Measurements from ENCODE around the gene CASTOR2.
"Not testable (repeated sequence)": the region's sequence is repeated elsewhere in the genome, so short reads cannot be mapped to it uniquely, and the experiment has no call there.

The CASTOR2 gene

GRCh38 chr7:74996361-74996760, 31.9 kb downstream of the CASTOR2 start:
- DNase-seq: not testable (repeated sequence)

- DNase-seq: not testable (repeated sequence)
Observed at GRCh38 chr7:74997811-74998210, 33.3 kb downstream of the CASTOR2 start.

GRCh38 chr7:75001356-75001755, 36.9 kb downstream of the CASTOR2 start:
- not testable (repeated sequence) for DNase-seq

GRCh38 chr7:75010036-75010435, 45.5 kb downstream of the CASTOR2 start:
- DNase-seq: no peak

GRCh38 chr7:75017832-75018231, 53.3 kb downstream of the CASTOR2 start:
- no peak for DNase-seq

- no peak for DNase-seq
Observed at GRCh38 chr7:75018570-75019364, 54.3 kb downstream of the CASTOR2 start.

GRCh38 chr7:75019800-75020199, 55.3 kb downstream of the CASTOR2 start:
- no peak for DNase-seq

GRCh38 chr7:75024922-75025321, 60.4 kb downstream of the CASTOR2 start:
- DNase-seq: no peak

GRCh38 chr7:75028299-75028698, 63.8 kb downstream of the CASTOR2 start:
- DNase-seq: peak; percentile 12

GRCh38 chr7:75033064-75033463, 68.6 kb downstream of the CASTOR2 start:
- DNase-seq: no peak

GRCh38 chr7:75033826-75034225, 69.3 kb downstream of the CASTOR2 start:
- no peak for DNase-seq

GRCh38 chr7:75038508-75038907, 74.0 kb downstream of the CASTOR2 start:
- no peak for DNase-seq

GRCh38 chr7:75039166-75039565, 74.7 kb downstream of the CASTOR2 start:
- no peak for DNase-seq

- DNase-seq: no peak
Observed at GRCh38 chr7:75039709-75040108, 75.2 kb downstream of the CASTOR2 start.

GRCh38 chr7:75040512-75040911, 76.0 kb downstream of the CASTOR2 start:
- no peak for DNase-seq

GRCh38 chr7:75042286-75042685, 77.8 kb downstream of the CASTOR2 start:
- DNase-seq: peak; percentile 63

- no peak for DNase-seq
Observed at GRCh38 chr7:75042831-75043703, 78.6 kb downstream of the CASTOR2 start.

GRCh38 chr7:75045881-75046280, 81.4 kb downstream of the CASTOR2 start:
- DNase-seq: no peak

GRCh38 chr7:75048435-75049379, 84.2 kb downstream of the CASTOR2 start:
- no peak for DNase-seq

- DNase-seq: no peak
Observed at GRCh38 chr7:75049817-75050216, 85.3 kb downstream of the CASTOR2 start.

- no peak for DNase-seq
Observed at GRCh38 chr7:75050501-75050900, 86.0 kb downstream of the CASTOR2 start.

- peak; percentile 60 for DNase-seq
Observed at GRCh38 chr7:75054744-75055143, 90.2 kb downstream of the CASTOR2 start.

GRCh38 chr7:75055155-75055554, 90.7 kb downstream of the CASTOR2 start:
- DNase-seq: peak; percentile 54

Data from femur (tissue), 1 donor.